Loucy (cell line): ENCODE measurements around the gene KIF16B.

ENCODE experiments used
- H2AFZ ChIP-seq: fragments of 200-600 bp; sonication (generic); 2 replicates; pipeline ENCODE4 v1.6.0; 2016; ENCODE audit warnings: antibody characterized with exemption, mild to moderate bottlenecking, low read length, moderate library complexity
- H3F3A ChIP-seq: fragments of 200-600 bp; 2 replicates; pipeline ENCODE4 v1.6.0; 2016; ENCODE audit warnings: antibody characterized with exemption, low read depth, mild to moderate bottlenecking
- H3K27me3 ChIP-seq: fragments of 200-600 bp; sonication (generic); 2 replicates; pipeline ENCODE4 v1.6.1; 2014; ENCODE audit warnings: low read length, mild to moderate bottlenecking; ENCODE audit not compliant: insufficient read depth, poor library complexity, severe bottlenecking
- H3K36me3 ChIP-seq: fragments of 200-600 bp; sonication (generic); 2 replicates; pipeline ENCODE4 v1.6.1; 2016; ENCODE audit warnings: low read length; ENCODE audit not compliant: insufficient read depth
- H3K4me1 ChIP-seq: fragments of 200-600 bp; sonication (generic); 2 replicates; pipeline ENCODE4 v1.5.1; 2014; ENCODE audit warnings: low read length, mild to moderate bottlenecking; ENCODE audit not compliant: insufficient read depth, poor library complexity, severe bottlenecking
- H3K4me2 ChIP-seq: fragments of 200-600 bp; sonication (generic); 2 replicates; pipeline ENCODE4 v1.6.0; 2014; ENCODE audit warnings: antibody characterized with exemption, low read length, low read depth, mild to moderate bottlenecking; ENCODE audit not compliant: poor library complexity, severe bottlenecking
- H3K4me3 ChIP-seq: fragments of 200-600 bp; sonication (generic); 2 replicates; pipeline ENCODE4 v1.5.1; 2014; ENCODE audit warnings: low read length, mild to moderate bottlenecking, mixed read lengths; ENCODE audit not compliant: poor library complexity, severe bottlenecking
- H3K79me2 ChIP-seq: fragments of 200-600 bp; sonication (generic); 2 replicates; pipeline ENCODE4 v1.6.1; 2014; ENCODE audit warnings: low read length; ENCODE audit not compliant: insufficient read depth
- H3K9ac ChIP-seq: fragments of 200-600 bp; sonication (generic); 2 replicates; pipeline ENCODE4 v1.6.0; 2014; ENCODE audit warnings: mild to moderate bottlenecking, low read depth, low read length, moderate library complexity; ENCODE audit not compliant: poor library complexity, severe bottlenecking
- H3K9me2 ChIP-seq: fragments of 200-600 bp; sonication (generic); replicated peaks from 2 replicates; pipeline ENCODE4 v1.6.1; 2016; ENCODE audit warnings: low read depth, low read length, mixed read lengths
- H3K9me3 ChIP-seq: fragments of 200-600 bp; sonication (generic); 2 replicates; pipeline ENCODE4 v1.6.1; 2014; ENCODE audit warnings: mild to moderate bottlenecking, antibody characterized with exemption, low read length, low read depth; ENCODE audit not compliant: insufficient read depth
- H4K20me1 ChIP-seq: fragments of 200-600 bp; sonication (generic); 2 replicates; pipeline ENCODE4 v1.6.0; 2014; ENCODE audit warnings: antibody characterized with exemption, low read length, mild to moderate bottlenecking; ENCODE audit not compliant: insufficient read depth, poor library complexity, severe bottlenecking
- CTCF ChIP-seq: fragments of 200-600 bp; sonication (generic); conservative IDR thresholded peaks from 2 replicates; pipeline ENCODE4 v1.5.1; 2014; ENCODE audit warnings: mild to moderate bottlenecking, antibody characterized with exemption, low read length
- EZH2phosphoT487 ChIP-seq: fragments of 200-600 bp; IDR thresholded peaks from 2 replicates; pipeline ENCODE4 v1.6.1; 2018; ENCODE audit warnings: antibody characterized with exemption, mild to moderate bottlenecking, moderate library complexity, borderline replicate concordance

KIF16B gene

GRCh38 chr20:16606468-16607070, 33.3 kb upstream of the KIF16B start:
- Histone ChIP-seq H2AFZ (no peak overlapping the region), H3K4me3 (no peak overlapping the region), H3K9me3 (no peaks in the 10 kb centered on the region), H3K27me3 (no peaks in the 10 kb centered on the region), H3K4me2 (no peak overlapping the region), H3K79me2 (no peaks in the 10 kb centered on the region), H4K20me1 (no peaks in the 10 kb centered on the region), H3K36me3 (no peaks in the 10 kb centered on the region), H3K9me2 (no peaks in the 10 kb centered on the region), H3K9ac (no peak overlapping the region), H3F3A (no peaks in the 10 kb centered on the region), H3K4me1 (no peaks in the 10 kb centered on the region)
- no peak for TF ChIP-seq EZH2phosphoT487
- no peak for TF ChIP-seq CTCF

- Histone ChIP-seq H3K79me2 (no peaks in the 10 kb centered on the region), H4K20me1 (no peaks in the 10 kb centered on the region), H3F3A (no peaks in the 10 kb centered on the region), H3K4me2 (no peak overlapping the region), H3K27me3 (no peaks in the 10 kb centered on the region), H3K9me3 (no peaks in the 10 kb centered on the region), H3K9me2 (no peaks in the 10 kb centered on the region), H3K4me3 (no peak overlapping the region), H3K9ac (no peak overlapping the region), H3K4me1 (no peaks in the 10 kb centered on the region), H2AFZ (no peak overlapping the region), H3K36me3 (no peaks in the 10 kb centered on the region)
- TF ChIP-seq EZH2phosphoT487 (no peak), CTCF (no peak)
These were observed 27.8 kb upstream of the KIF16B start for GRCh38 chr20:16601047-16601446.

GRCh38 chr20:16599257-16599656, 26.0 kb upstream of the KIF16B start:
- no peaks in the 10 kb centered on the region for H4K20me1 ChIP-seq
- H3K27me3 ChIP-seq = no peaks in the 10 kb centered on the region
- H3K79me2 ChIP-seq = no peaks in the 10 kb centered on the region
- H3K36me3 ChIP-seq = no peaks in the 10 kb centered on the region
- no peaks in the 10 kb centered on the region for H3F3A ChIP-seq
- H3K9me3 ChIP-seq = no peaks in the 10 kb centered on the region
- no peak overlapping the region for H3K4me3 ChIP-seq
- H3K4me2 ChIP-seq = no peak overlapping the region
- no peak overlapping the region for H2AFZ ChIP-seq
- H3K4me1 ChIP-seq = no peaks in the 10 kb centered on the region
- TF ChIP-seq EZH2phosphoT487 = no peak
- no peak for TF ChIP-seq CTCF
- no peak overlapping the region for H3K9ac ChIP-seq
- H3K9me2 ChIP-seq = no peaks in the 10 kb centered on the region
